ENCODE data around the gene C1orf232. TPM values are rescaled to one million over a fixed set of nuclear protein-coding genes. Genes with fewer than 3 reads are reported as not detected.

Gene C1orf232
- polyA plus RNA-seq, 3 donors = 0.45 TPM; not detected in 2

DNA sequence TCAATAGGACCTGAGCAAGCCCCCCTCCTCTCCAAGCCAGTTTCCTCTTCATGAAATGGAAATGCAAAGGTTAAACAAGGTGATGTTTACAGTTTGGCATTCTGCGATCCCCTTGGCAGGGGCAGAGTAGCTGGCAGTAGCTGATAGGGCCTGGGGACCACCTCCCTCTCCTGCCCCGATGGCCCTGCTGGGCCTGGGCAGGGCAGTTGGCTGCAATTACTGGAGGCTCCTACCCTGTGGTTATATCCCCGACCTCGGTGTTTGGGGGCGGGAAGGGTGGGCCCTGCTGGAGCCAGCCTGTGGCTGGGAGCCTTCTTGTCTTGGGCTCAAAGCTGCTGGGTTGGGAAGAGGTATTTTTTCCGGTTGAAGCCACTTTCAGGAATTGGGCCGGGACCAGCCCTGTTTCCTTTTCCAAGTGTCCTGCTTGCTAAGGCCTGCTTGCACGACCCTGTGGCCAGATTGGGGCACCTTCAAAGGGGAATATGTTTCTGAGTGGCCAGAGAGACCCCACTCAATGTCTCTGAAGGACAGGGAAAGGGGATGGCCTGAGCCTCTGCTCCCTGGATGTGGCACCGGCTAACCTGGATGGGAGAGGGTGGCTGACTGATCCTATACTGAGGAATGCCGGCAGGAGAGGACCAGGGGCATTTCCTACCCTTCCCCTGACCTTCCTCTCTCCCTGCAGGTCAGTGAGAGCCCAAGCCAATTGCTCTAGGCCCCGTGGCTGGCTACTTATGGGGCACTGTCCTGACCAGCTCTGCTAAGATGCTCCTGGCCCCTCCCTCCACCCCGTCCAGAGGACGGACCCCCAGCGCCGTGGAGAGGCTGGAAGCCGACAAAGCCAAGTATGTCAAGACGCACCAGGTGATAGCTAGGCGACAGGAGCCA, 8.0 kb downstream of the C1orf232 start:
- no peak for DNase-seq (ENCODE audit: extremely low read depth in 1 of 11, low read depth in 9 of 11, low spot score in 4 of 11)

DNA sequence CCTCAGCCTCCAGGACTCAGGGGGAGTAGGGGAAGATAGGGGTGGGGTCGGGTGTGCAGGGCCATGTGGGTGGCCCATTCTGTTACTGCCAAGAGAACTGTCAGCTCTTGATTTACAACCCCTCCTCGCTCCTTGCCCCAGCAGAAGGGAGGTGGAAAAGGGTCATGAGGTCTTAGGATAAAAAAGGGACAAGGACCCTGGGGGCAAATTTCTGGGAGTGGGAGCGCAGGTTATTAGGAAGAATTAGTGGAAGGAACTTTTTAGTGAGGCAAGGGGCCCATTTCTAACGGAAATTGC, 9.1 kb downstream of the C1orf232 start:
- DNase-seq (ENCODE audit: extremely low read depth in 1 of 11, low read depth in 9 of 11, low spot score in 4 of 11) = no peak

DNA sequence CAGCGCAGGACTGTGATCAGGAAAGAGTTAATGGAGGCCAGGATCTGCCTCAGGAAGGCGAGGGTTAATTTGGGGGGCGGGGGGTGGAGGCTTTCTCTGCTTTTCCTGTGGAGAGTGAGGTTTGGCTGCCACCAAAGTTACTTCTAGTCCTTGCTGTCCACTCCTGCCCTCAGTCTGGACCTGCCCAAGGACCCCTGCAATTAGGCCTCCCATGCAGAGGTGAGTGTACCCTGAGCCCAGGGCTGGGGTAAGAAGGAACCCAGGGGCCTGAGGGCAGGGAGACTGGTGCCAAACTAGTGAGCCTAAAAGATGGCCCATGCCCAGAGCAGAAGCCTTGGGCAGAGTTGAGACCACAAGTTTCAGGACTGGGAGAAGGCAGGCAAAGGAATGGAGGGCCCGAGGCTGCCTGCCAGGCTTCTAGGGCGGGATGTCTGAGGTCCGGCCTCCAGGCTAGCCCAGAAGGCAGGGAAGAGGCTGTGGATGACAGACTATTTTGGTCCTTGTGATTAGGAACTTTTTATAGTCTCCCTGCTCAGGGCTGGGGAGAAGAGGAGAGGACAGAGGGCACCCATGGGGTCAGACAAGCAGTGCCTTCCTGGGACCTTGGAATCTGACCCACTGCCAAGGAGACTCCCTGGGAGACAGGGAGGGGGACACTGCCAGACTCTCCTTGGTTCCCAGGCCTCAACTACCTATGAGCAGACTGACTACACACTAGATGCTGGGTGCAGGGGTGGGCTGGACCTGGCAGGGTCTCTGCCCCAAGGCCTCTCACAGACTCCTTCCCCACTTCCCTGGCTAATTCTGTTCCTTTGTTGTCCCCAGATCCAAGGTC, 9.6 kb downstream of the C1orf232 start, which contains the start of gene FAM110D:
FAM110D (plus strand) TSS at position 172 of the 835 bp plus-strand sequence. CDS start 2,213 bp downstream, outside the sequence.
- DNase-seq (ENCODE audit: extremely low read depth in 1 of 11, low read depth in 9 of 11, low spot score in 4 of 11) = no peak

DNA sequence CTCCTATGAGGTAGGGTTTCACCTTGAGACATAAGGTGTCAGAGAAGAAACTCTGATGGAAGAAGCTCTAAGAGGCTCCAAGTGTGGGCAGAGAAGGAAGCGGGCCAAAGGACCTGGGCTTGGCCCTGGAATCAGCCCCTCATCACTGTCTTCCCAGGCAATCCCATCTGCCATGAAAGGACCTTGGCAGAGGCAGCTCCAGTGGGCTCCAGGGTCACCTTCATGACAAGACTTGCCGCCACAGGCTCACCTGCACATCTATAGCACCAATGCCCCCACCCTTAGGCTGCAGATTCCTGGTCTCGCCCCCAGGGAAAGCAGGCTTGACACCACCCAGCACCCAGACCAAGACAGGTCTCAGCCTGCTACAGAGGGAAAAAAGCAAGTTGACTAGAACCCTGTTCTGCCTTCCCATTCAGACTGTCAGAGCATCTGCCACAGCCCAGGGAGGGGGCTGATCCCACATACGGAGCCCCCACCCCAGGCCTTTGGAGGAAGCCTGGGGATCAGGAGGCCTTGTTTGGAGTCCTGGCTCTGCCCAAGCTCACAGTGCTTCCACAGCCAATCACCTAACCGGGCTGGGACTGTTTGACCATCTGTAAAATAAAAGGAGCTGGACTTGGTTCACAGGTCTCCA, 10.4 kb downstream of the C1orf232 start:
- no peak for DNase-seq (ENCODE audit: extremely low read depth in 1 of 11, low read depth in 9 of 11, low spot score in 4 of 11)

DNA sequence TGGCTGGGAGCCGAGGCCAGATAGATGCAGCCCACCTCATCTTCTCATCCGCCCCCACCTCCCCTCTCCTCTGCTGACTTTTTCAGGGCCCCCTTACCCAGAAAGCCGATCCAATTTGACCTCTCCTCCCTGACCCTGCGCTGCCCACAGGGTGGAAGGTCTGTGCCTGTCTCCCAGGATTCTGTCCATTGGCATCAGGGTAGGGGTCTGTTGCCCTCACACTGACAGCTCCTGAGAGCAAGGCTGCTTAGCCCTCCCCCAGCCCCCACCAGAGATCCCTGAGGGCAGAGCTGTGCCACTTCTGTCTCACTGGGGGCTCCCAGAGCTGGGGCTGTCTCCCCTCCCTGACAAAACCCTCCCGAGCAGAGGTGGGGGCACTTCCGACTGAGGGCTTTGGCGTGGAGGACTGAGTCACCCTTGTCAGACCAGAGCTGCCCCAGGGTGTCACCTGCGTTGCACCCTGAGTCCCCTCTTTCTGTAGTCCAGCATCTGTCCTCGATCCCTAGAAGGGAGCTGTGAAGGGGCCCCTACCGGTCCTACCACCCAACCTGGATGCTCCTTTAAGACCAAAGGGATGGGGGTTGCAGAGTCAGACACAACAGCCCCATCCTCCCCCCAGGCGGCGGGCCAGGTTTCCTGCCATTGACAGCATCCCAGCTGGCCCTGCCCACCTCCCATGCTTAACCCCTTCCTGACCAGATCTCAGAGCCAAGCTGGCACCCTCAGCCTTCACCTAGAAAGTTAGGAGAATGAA, 12.3 kb downstream of the C1orf232 start:
- DNase-seq (ENCODE audit: extremely low read depth in 1 of 11, low read depth in 9 of 11, low spot score in 4 of 11) = no peak

DNA sequence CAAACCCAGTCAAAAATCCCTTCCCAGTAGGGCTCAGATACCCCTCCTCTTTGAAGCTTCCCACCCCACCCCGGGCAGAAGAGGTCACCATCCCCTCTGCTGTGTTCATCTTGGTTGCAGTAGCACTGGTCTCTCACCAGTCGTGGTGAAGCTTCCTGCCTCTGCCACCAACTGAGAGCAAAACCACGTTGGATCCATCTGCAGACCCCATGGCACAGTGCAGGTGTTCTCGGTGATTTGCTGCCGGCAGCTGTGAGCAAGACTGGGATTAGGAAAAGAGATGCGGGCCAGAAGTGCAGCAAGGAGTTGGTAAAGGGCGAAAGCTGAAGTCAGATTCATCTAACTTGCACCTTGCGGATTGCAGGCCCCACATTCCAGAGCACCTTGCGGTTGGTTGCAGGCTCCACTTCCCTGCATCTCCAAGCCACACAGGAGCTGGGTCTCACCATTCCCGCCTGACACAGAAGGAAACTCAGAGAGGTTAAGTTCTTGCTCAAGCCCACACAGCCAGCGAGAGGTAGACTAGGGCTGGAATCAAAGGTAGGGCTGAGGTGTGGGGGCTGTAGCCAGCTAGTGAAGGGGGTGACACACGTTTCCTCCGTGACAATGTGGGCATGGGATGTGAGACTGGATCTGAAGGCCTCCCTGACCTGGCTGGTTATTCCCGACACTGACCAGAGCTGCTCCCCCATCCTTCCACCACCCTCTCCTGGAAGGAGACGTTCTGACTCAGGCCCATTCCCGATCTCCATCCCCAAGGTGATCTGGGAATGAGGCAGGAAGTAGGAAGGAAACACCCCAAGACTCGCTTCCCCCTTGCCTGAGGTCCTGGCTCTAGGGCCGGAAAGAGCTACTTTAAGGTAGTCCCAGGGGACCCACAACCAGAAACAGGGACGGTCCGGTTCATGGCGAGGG, 13.1 kb downstream of the C1orf232 start:
- no peak for DNase-seq (ENCODE audit: extremely low read depth in 1 of 11, low read depth in 9 of 11, low spot score in 4 of 11)

DNA sequence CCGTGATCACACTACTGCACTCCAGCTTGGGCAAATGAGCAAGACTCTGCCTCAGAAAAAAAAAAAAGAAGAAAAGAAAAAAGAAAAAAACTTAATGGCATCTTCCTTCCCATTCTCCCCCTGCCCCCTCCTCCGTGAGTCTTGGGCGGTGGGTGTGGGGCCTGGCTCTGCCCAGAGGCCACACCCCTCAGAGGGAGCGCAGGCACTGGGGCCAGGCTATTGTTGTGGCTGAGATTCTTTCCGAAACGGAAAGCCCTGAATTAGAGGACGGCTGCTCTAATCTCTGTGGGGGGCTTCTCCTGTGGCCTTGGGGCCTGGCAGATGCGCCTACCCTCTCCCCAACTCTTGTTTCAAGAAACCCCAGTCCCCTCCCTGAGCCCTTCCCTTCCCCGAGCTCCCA, 14.0 kb downstream of the C1orf232 start:
- no peak for DNase-seq (ENCODE audit: extremely low read depth in 1 of 11, low read depth in 9 of 11, low spot score in 4 of 11)

DNA sequence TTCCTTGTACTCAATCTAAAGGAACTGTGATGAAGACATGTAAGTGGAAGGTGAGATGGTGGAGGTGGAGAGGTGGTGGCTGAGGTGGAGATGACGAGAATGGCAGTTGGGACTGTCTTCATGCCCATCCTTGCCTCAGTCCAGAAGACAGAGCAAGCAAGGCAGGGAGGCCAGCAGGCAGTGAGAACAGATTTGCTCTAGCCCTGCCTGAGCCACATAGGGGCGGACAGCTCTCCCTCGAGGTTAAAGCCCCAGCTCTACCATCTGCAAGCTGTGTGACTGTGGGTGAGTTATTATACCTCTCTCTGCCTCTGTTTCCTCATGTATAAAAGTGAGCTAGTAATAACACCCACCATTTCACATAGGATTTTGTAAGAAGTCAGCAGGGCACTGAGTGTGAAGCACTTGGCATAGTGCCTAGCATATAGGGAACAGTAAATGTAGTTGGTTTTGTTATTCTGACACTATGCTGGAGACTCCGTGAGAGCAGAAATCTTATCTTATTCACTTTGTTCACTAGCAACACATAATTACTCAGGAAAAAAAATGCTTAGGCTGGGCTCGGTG, 14.7 kb downstream of the C1orf232 start:
- DNase-seq (ENCODE audit: extremely low read depth in 1 of 11, low read depth in 9 of 11, low spot score in 4 of 11) = no peak

DNA sequence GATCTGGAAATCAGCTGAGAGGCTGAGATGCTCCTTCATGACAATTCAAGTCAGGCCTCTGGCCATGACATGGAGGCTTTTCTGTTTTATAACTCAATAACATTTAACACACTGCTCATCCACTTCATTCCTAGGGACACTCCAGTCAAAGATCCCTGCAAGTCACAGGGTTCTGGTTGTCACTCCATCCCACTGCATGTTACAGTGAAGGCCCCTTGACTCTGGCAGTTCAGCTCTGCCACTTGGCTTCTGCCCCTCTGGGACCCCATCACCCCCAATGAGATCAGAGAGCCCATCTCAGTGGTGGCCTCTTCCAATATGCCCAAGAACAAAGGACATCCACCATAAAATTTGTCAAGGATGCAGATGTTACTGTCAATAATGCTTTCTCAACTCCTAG, 19.9 kb downstream of the C1orf232 start:
- DNase-seq (ENCODE audit: extremely low read depth in 1 of 11, low read depth in 9 of 11, low spot score in 4 of 11) = no peak

DNA sequence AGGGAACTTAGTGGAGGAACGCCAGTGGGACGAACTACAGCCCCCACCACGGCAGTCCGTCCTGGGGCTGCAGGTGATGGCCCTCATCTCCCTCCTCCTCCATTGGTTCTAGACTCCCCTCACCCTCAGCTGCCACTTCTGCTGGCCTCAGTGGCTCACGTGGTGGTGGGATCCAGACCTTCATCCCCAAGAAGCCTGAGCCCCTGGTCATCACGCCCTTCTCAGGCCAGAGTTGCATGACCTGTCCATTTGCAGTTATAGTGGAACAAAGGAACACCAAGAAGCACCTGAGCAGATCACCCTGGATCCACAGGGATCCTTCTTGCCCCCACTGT, 22.8 kb downstream of the C1orf232 start:
- no peak for DNase-seq (ENCODE audit: extremely low read depth in 1 of 11, low read depth in 9 of 11, low spot score in 4 of 11)

DNA sequence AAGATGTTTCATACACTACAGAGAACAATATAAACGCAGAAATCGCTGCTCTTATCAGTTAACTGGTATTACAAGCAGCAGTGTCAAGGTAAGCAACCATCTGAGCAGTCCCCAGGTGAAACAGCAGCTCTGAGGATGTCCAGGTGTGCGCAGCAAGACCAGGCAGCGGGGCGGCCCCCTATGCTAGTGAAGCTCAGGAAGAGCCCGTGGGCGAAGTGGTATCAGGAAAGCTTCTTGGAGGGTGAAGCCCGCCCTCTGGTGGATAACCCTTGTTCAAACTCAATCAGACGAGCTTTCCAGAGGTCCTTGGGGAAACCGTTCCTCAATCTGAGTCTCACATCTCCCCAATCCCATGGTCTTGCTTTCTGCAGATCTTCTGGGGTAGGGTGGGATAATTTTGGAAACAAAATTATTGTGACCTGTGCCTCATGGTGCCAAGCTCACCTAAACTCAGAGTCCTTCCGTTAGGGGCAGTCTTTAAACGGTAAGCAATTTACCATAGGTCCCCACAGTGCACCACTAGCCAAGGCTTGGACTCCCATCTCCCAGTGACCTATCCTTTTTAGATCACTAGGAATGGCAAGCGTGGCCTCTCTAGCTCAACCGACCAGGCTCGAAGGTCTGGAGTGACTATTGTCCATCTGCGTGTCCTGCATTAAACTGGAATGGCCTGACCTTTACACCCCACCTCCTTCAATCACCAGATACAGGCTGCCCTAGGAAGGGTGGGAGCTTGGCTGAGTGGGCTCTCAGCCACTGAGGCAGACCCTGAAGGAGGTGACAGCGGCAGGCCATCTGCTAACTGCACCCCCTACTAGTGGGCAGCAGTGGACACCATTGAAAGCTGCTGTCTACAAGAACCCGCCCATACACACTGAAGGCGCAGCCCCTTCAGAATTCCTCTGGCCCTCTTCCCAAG, 23.5 kb downstream of the C1orf232 start:
- DNase-seq (ENCODE audit: extremely low read depth in 1 of 11, low read depth in 9 of 11, low spot score in 4 of 11) = peak in 6 of 11 donors; percentile 65 to 79 (median 70)

DNA sequence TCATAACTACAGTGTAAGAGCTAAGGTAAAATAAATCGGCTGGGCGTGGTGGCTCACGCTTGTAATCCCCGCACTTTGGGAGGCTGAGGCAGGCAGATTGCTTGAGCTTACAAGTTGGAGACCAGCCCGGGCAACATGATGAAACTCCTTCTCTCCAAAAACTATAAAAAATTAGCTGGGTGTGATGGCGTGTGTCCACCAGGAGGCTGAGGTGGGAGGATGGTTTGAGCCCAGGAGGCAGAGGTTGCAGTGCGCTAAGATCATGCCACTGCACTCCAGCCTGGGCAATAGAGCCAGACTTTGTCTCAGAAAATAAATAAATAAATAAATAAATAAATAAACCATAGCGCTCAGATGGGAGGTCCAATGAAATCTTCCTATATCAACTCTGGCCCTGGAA, 26.6 kb downstream of the C1orf232 start:
- DNase-seq (ENCODE audit: extremely low read depth in 1 of 11, low read depth in 9 of 11, low spot score in 4 of 11) = no peak

DNA sequence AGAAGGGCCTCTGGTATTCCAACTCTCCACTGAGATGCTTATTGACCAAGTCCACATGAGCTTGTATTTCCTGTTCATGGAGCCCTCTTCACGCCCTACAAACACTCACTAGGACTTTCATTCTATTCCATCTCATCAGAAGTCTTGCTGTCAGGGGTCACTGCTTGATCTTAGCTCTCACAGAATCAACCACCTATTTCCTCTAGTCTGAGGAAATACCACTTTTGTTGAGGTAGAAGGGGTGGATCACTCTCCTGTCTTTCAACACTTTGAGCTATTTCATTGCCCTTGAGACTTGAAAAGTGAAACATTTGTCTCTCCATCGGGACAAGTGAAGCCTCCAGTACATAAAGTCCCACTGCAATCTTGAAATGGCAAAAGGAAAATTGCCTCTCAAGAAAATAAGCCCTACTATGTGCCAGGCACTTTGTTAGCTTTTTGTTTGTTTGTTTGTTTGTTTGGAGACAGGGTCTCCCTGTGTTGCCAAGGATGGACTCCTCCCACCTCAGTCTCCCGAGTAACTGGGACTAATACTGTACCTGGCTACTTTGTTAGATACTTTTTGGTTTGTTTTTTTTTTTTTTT, 29.7 kb downstream of the C1orf232 start:
- DNase-seq (ENCODE audit: extremely low read depth in 1 of 11, low read depth in 9 of 11, low spot score in 4 of 11) = no peak

DNA sequence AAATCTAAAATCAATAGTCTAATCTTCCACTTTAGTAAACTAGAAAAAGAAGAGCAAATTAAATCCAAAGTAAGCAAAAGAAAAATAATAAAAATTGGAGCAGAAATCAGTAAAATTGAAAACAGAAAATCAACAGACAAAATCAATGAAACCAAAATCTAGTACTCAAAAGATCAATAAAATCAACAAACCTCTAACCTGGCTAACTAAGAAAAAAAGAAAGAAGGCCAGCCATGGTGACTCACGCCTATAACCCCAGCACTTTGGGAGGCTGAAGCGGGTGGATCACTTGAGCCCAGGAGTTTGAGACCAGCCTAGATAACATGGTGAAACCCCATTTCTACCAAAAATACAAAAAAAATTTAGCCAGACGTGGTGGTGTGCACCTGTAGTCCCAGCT, 34.3 kb downstream of the C1orf232 start:
- DNase-seq (ENCODE audit: extremely low read depth in 1 of 11, low read depth in 9 of 11, low spot score in 4 of 11) = no peak

DNA sequence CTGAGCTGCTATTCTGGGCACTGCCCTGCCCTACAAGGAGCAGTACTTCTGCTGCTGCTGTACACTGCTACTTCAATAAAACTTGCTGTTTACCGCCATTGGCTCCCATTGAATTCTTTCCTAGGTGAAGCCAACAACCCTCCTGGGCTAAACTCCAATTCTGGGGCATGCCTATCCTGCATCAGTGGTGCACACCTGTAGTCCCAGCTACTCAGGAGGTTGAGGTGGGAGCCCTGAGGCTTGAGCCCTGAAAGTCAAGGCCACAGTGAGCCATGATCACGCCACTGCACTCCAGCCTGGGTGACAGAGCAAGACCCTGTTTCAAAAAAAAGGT, 36.0 kb downstream of the C1orf232 start:
- DNase-seq (ENCODE audit: extremely low read depth in 1 of 11, low read depth in 9 of 11, low spot score in 4 of 11) = no peak

DNA sequence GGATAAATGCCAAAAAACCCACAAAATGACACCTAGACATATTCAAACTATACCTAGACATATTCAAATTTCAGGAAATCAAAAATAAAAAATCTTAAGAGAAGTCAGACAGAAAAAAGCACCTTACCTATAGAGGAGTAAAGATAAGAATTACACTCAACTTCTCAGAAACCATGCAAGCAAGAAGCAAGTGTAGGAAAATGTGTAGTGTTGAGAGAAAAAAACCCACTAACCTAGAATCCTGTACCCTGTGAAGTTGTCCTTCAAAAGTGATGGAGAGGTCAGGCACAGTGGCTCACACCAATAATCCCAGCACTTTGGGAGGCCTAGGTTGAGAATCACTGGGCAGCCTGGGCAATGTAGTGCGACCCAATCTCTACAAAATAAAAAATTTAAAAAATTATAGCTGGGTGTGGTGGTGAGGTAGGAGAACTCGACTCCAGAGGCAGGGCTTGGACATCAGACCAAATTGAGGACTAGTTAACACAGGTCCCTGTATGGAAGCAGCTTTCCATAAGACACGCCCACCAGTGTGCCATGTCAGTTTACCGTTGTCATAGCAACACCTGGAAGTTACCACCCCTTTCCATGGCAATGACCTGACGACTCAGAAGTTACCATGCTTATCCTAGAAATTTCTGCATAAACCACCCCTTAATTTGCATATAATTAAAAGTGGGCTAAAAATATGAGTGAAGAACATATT, 36.5 kb downstream of the C1orf232 start:
- DNase-seq (ENCODE audit: extremely low read depth in 1 of 11, low read depth in 9 of 11, low spot score in 4 of 11) = no peak

Data from renal cortex interstitium (tissue), 11 donors.